Panc1 (cell line): ENCODE results near the gene ROBO1. TPM values are rescaled to one million over a fixed set of nuclear protein-coding genes. Genes with fewer than 3 reads are reported as not detected.

ENCODE experiments used
- ATAC-seq: fragments of 200-7000 bp; cut with Tn5 transposase; 2 replicates; pipeline ENCODE4 v1.9.1; 2020; ENCODE audit warnings: mild to moderate bottlenecking, moderate library complexity
- BruUV-seq: library from RNA; stranded (reverse); fragments of 400-500 nt; replicated peaks from 2 replicates; lab custom pipeline; 2021; lab: Mats Ljungman, UMichigan
- CTCF ChIA-PET: fragments of 300-600 bp; sonication (Branson Sonifier 250); formaldehyde crosslinking; loops from one replicate; lab custom pipeline; 2022; ENCODE audit warnings: antibody characterized with exemption; lab: Charles Lee
- POLR2A ChIA-PET: fragments of 300-600 bp; sonication (Branson Sonifier 250); formaldehyde crosslinking; loops from one replicate; lab custom pipeline; 2022; ENCODE audit warnings: antibody characterized with exemption; lab: Charles Lee
- DNase-seq: peaks from one replicate; pipeline ENCODE4 v3.0.0-alpha.2; 2010; ENCODE audit warnings: low read depth, low spot score
- H3K27ac ChIP-seq: 2 replicates; pipeline ENCODE4 v1.5.1; 2011; ENCODE audit warnings: mild to moderate bottlenecking, low read length, inconsistent platforms
- H3K27me3 ChIP-seq: fragments of 200-500 bp; sonication (Bioruptor generic); 2 replicates; pipeline ENCODE4 v1.6.0; 2014; ENCODE audit warnings: low read length, inconsistent platforms; ENCODE audit not compliant: control insufficient read depth, insufficient read depth
- H3K36me3 ChIP-seq: fragments of 200-500 bp; sonication (Bioruptor generic); 2 replicates; pipeline ENCODE4 v1.5.1; 2014; ENCODE audit warnings: inconsistent platforms, mild to moderate bottlenecking, low read length, moderate library complexity; ENCODE audit not compliant: control insufficient read depth, insufficient read depth
- H3K4me1 ChIP-seq: 2 replicates; pipeline ENCODE4 v1.5.1; 2011; ENCODE audit warnings: inconsistent platforms, mild to moderate bottlenecking, low read length, moderate library complexity; ENCODE audit not compliant: control insufficient read depth, insufficient read depth
- H3K4me3 ChIP-seq, 2 experiments: 2 replicates each; pipeline ENCODE4 v1.5.1; 2011 to 2012; ENCODE audit warnings: low read depth in 2 of 2, low read length in 2 of 2, mild to moderate bottlenecking in 2 of 2, inconsistent platforms in 1 of 2, moderate library complexity in 1 of 2
- H3K9me3 ChIP-seq: fragments of 200-500 bp; sonication (Bioruptor generic); 2 replicates; pipeline ENCODE4 v1.5.1; 2014; ENCODE audit warnings: low read depth, mild to moderate bottlenecking, inconsistent platforms, low read length, moderate library complexity; ENCODE audit not compliant: control insufficient read depth, insufficient read depth
- CTCF ChIP-seq: fragments of 450-650 bp; IDR thresholded peaks from 2 replicates; pipeline ENCODE4 v1.5.1; 2017; ENCODE audit warnings: mild to moderate bottlenecking
- POLR2AphosphoS5 ChIP-seq: IDR thresholded peaks from 2 replicates; pipeline ENCODE4 v1.6.1; 2012; ENCODE audit warnings: mild to moderate bottlenecking, low read depth, low read length, moderate library complexity
- REST ChIP-seq, 2 experiments: IDR thresholded peaks; 2 replicates each; pipeline ENCODE4 v1.6.1; 2011 to 2012; ENCODE audit warnings: low read depth in 2 of 2, control low read depth in 1 of 2, low read length in 1 of 2, mild to moderate bottlenecking in 1 of 2, moderate library complexity in 1 of 2; ENCODE audit not compliant: insufficient read depth in 1 of 2
- SIN3A ChIP-seq: IDR thresholded peaks from 2 replicates; pipeline ENCODE4 v1.6.1; 2012; ENCODE audit warnings: low read depth, mild to moderate bottlenecking, low read length, moderate library complexity, borderline replicate concordance; ENCODE audit not compliant: insufficient read depth
- TCF7L2 ChIP-seq: IDR thresholded peaks from 2 replicates; pipeline ENCODE4 v1.6.1; 2011; ENCODE audit warnings: mild to moderate bottlenecking, low read depth, low read length, inconsistent platforms
- in situ Hi-C: cut with HindIII; loops from 2 replicates; pipeline ENCODE4 v1.10.0; 2016; ENCODE audit warnings: low sequenced_read_pairs, low pct_unique_long_range_greater_than_20kb
- intact Hi-C: fragments of 100-400 bp; cut with micrococcal nuclease; formaldehyde crosslinking; loops from one replicate; pipeline ENCODE4 v1.10.0; 2022; ENCODE audit not compliant: unreplicated experiment
- total RNA-seq: library from RNA; stranded (reverse); gene quantifications from one replicate; pipeline ENCODE4 v1.2.1, GENCODE V29; 2021; ENCODE audit not compliant: unreplicated experiment

Gene ROBO1
- total RNA-seq, 1 experiment from 2014 or later, result 61.6 TPM

GRCh38 chr3:79478620-79479019 lies 289.2 kb downstream of the ROBO1 start:
- ATAC-seq, result no peak
- no TSS peak for BruUV-seq
- in situ Hi-C loops (no loop called here), intact Hi-C loops (no loop called here)
- Histone ChIP-seq H3K4me3 (no peak overlapping the region), H3K27ac (no peak overlapping the region), H3K36me3 (no peaks in the 10 kb centered on the region; the same call in 1 of the 2 replicates), H3K4me1 (no peaks in the 10 kb centered on the region), H3K27me3 (no peaks in the 10 kb centered on the region), H3K9me3 (no peaks in the 10 kb centered on the region)
- DNase-seq, result no peak
- POLR2A ChIA-PET, result no interaction called here
- no peak for TF ChIP-seq TCF7L2
- TF ChIP-seq CTCF, result no peak
- TF ChIP-seq POLR2AphosphoS5, result no peak
- no peak for TF ChIP-seq SIN3A
- TF ChIP-seq REST (IDR thresholded peaks at IDR 0.05; ENCODE audit: insufficient read depth in 1 of 2, low read depth in 2 of 2, low read length in 1 of 2), result no peak
- CTCF ChIA-PET, result no interaction called here

- Histone ChIP-seq H3K27me3 (no peaks in the 10 kb centered on the region), H3K9me3 (no peaks in the 10 kb centered on the region), H3K36me3 (no peaks in the 10 kb centered on the region; the same call in 1 of the 2 replicates), H3K27ac (no peak overlapping the region), H3K4me3 (no peak overlapping the region), H3K4me1 (no peaks in the 10 kb centered on the region)
- TF ChIP-seq CTCF (no peak), POLR2AphosphoS5 (no peak), SIN3A (no peak)
- no TSS peak for BruUV-seq
- ChIA-PET CTCF (no interaction called here), POLR2A (no interaction called here)
- intact Hi-C loops (no loop called here), in situ Hi-C loops (no loop called here)
- ATAC-seq (no peak), DNase-seq (no peak)
Observed at GRCh38 chr3:79477242-79477641, 290.6 kb downstream of the ROBO1 start.

GRCh38 chr3:79473993-79474392 lies 293.8 kb downstream of the ROBO1 start:
- Histone ChIP-seq H3K9me3 (no peaks in the 10 kb centered on the region), H3K27me3 (no peaks in the 10 kb centered on the region), H3K27ac (no peak overlapping the region), H3K4me1 (no peaks in the 10 kb centered on the region), H3K36me3 (no peaks in the 10 kb centered on the region), H3K4me3 (no peak overlapping the region)
- TF ChIP-seq CTCF (no peak), SIN3A (no peak), TCF7L2 (no peak), POLR2AphosphoS5 (no peak), REST (IDR thresholded peaks at IDR 0.05; ENCODE audit: insufficient read depth in 1 of 2, low read depth in 2 of 2, low read length in 1 of 2) (no peak)
- in situ Hi-C loops, result no loop called here
- DNase-seq (no peak), ATAC-seq (no peak)
- POLR2A ChIA-PET, result no interaction called here
- BruUV-seq, result no TSS peak
- CTCF ChIA-PET, result no interaction called here
- intact Hi-C loops, result no loop called here
